Neural crest cell (in vitro differentiated cells): Measurements from ENCODE around the gene CZIB. TPM values are rescaled to one million over a fixed set of nuclear protein-coding genes. Genes with fewer than 3 reads are reported as not detected.
A peak's percentile ranks its signal among the peaks of the same experiment; 100 is the strongest.
"Not testable (repeated sequence)": the region's sequence is repeated elsewhere in the genome, so short reads cannot be mapped to it uniquely, and the experiment has no call there.

Experiments
- DNase-seq: peaks from one replicate; pipeline ENCODE4 v3.0.0; 2021; ENCODE audit warnings: low read depth, mixed read lengths, low spot score
- H3K27ac Mint-ChIP-seq: one replicate; pipeline ENCODE4 v1.8.0; 2021; ENCODE audit warnings: mild to moderate bottlenecking, mixed read lengths; ENCODE audit not compliant: unreplicated experiment
- H3K27me3 Mint-ChIP-seq: 2 replicates; pipeline ENCODE4 v1.8.0; 2021; ENCODE audit warnings: low read depth, mild to moderate bottlenecking, mixed read lengths
- H3K36me3 Mint-ChIP-seq: 2 replicates; pipeline ENCODE4 v1.8.0; 2021; ENCODE audit warnings: low read depth, mild to moderate bottlenecking, mixed read lengths
- H3K4me1 Mint-ChIP-seq: 2 replicates; pipeline ENCODE4 v1.8.0; 2021; ENCODE audit warnings: mixed read lengths
- H3K4me3 Mint-ChIP-seq: one replicate; pipeline ENCODE4 v1.8.0; 2021; ENCODE audit warnings: mild to moderate bottlenecking, mixed read lengths
- H3K9me3 Mint-ChIP-seq: 2 replicates; pipeline ENCODE4 v1.8.0; 2021; ENCODE audit warnings: mixed read lengths
- total RNA-seq: library from RNA; stranded (reverse); gene quantifications from 2 replicates; pipeline ENCODE4 v1.2.1, GENCODE V29; 2021
- TF ChIP-seq, protein P1 (sequence below): fragments of 200-600 bp; sonication (generic); conservative IDR thresholded peaks from 2 replicates; pipeline ENCODE4 v1.5.0; 2021; ENCODE audit warnings: antibody characterized with exemption, mild to moderate bottlenecking

CZIB gene
- total RNA-seq, 1 donor from 2014 or later, result 84.1 TPM

DNA sequence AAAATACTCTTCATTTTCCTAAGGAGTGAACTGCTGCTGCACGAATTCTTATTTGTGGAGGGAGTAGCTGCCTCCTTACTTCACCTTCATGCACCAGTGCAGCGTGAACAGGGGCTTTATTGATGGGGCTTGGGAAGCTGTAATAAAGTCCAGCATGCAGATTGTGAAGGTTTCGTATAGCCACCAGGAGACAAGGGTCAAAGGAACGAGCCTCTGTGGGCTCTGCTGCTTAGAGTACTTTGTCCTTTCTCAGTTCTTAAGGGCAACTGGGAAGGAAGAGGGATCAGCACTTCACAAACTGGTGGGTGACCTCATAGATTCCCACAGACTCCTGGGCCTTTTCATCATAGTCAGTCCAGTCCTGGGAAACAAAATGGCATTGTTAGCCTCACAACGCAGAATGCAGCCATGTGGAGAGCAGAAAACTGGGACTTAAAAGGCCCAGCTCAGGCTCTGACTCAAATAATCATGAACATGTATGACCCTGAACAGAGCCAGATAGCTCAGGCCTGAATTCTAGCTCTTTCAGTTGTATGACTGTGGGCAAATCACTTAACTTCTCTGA is 6.0 kb downstream of the CZIB start:
- Mint-ChIP-seq H3K4me1 (peaks cover 34% of the 10 kb centered on the region), H3K9me3 (no peaks in the 10 kb centered on the region), H3K27ac (peak overlapping the region; percentile 97), H3K36me3 (peaks cover 22% of the 10 kb centered on the region), H3K4me3 (peak overlapping the region; percentile 77), H3K27me3 (no peaks in the 10 kb centered on the region)
- TF ChIP-seq, protein P1, sequence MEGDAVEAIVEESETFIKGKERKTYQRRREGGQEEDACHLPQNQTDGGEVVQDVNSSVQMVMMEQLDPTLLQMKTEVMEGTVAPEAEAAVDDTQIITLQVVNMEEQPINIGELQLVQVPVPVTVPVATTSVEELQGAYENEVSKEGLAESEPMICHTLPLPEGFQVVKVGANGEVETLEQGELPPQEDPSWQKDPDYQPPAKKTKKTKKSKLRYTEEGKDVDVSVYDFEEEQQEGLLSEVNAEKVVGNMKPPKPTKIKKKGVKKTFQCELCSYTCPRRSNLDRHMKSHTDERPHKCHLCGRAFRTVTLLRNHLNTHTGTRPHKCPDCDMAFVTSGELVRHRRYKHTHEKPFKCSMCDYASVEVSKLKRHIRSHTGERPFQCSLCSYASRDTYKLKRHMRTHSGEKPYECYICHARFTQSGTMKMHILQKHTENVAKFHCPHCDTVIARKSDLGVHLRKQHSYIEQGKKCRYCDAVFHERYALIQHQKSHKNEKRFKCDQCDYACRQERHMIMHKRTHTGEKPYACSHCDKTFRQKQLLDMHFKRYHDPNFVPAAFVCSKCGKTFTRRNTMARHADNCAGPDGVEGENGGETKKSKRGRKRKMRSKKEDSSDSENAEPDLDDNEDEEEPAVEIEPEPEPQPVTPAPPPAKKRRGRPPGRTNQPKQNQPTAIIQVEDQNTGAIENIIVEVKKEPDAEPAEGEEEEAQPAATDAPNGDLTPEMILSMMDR, result no peak
- DNase-seq, result no peak

GRCh38 chr1:53210954-53211353 is 9.5 kb downstream of the CZIB start:
- Mint-ChIP-seq H3K4me1 (peaks cover 18% of the 10 kb centered on the region), H3K9me3 (peaks cover 10% of the 10 kb centered on the region), H3K27me3 (no peaks in the 10 kb centered on the region), H3K4me3 (no peak overlapping the region), H3K36me3 (peaks cover 49% of the 10 kb centered on the region), H3K27ac (no peak overlapping the region)
- DNase-seq, result no peak
- TF ChIP-seq, protein P1, result no peak

DNA sequence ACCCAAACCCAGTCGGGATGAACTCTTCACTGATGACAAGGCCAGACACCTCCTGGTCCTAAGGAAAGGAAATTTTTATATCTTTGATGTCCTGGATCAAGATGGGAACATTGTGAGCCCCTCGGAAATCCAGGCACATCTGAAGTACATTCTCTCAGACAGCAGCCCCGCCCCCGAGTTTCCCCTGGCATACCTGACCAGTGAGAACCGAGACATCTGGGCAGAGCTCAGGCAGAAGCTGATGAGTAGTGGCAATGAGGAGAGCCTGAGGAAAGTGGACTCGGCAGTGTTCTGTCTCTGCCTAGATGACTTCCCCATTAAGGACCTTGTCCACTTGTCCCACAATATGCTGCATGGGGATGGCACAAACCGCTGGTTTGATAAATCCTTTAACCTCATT is 10.1 kb downstream of the CZIB start:
- no peak for DNase-seq
- Mint-ChIP-seq H3K4me3 (no peak overlapping the region), H3K27ac (no peak overlapping the region), H3K4me1 (peaks cover 16% of the 10 kb centered on the region), H3K36me3 (peaks cover 50% of the 10 kb centered on the region), H3K9me3 (peaks cover 10% of the 10 kb centered on the region), H3K27me3 (no peaks in the 10 kb centered on the region)
- TF ChIP-seq, protein P1, result no peak

DNA sequence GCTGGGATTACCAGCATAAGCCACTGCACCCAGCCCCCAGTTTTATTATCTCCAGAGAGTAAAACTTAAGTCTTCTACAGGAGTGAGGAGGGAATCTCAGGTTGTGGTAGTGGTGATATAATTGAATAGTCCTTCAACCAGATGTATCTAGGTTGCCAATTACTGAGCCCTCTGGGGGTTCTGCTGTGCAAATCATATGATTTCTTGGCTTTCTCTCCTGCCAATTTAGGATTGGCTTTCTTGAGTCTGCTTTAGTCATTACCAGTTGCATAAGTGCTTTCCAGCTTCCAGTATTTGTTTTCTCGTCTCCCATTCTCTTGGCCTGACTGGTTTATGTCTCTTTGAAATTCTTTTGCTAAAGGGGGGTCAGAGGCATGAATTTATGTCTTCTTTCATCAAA is 12.7 kb downstream of the CZIB start:
- no peak for DNase-seq
- H3K27me3 Mint-ChIP-seq, result no peaks in the 10 kb centered on the region
- peaks cover 65% of the 10 kb centered on the region for H3K36me3 Mint-ChIP-seq
- H3K27ac Mint-ChIP-seq, result no peak overlapping the region
- TF ChIP-seq, protein P1, result no peak
- no peak overlapping the region for H3K4me3 Mint-ChIP-seq
- H3K9me3 Mint-ChIP-seq, result peaks cover 18% of the 10 kb centered on the region
- H3K4me1 Mint-ChIP-seq, result no peaks in the 10 kb centered on the region

- H3K27me3 Mint-ChIP-seq, result no peaks in the 10 kb centered on the region
- H3K36me3 Mint-ChIP-seq, result peaks cover 64% of the 10 kb centered on the region
- DNase-seq, result no peak
- TF ChIP-seq, protein P1, result no peak
- peaks cover 18% of the 10 kb centered on the region for H3K9me3 Mint-ChIP-seq
- no peaks in the 10 kb centered on the region for H3K4me1 Mint-ChIP-seq
- H3K4me3 Mint-ChIP-seq, result no peak overlapping the region
- no peak overlapping the region for H3K27ac Mint-ChIP-seq
Observed at GRCh38 chr1:53206735-53207379, 13.6 kb downstream of the CZIB start.

DNA sequence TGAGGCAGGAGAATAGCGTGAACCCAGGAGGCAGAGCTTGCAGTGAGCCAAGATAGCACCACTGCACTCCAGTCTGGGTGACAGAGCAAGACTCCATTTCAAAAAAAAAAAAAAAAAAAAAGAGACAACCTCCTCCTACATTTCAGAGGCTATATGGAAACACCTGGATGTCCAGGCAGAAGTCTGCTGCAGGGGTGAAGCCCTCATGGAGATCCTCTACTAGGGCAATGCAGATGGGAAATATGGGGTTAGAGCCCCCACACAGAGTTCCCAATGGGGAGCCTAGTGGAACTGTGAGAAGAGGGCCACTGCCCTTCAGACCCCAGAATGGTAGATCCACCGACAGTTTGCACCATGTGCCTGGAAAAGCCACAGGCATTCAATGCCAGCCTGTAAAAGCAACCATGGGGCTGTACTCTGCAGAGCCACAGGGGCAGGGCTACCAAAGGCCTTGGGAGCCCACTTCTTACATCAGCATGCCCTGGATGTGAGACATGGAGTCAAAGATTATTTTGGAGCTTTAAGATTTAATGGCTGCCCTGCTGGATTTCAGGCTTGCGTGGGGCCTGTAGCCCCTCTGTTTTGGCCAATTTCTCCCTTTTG is 14.2 kb downstream of the CZIB start:
- peaks cover 65% of the 10 kb centered on the region for H3K36me3 Mint-ChIP-seq
- not testable (repeated sequence) for H3K27me3 Mint-ChIP-seq, H3K27ac Mint-ChIP-seq, H3K4me1 Mint-ChIP-seq, H3K4me3 Mint-ChIP-seq, DNase-seq
- peaks cover 18% of the 10 kb centered on the region for H3K9me3 Mint-ChIP-seq

- not testable (repeated sequence) for H3K27me3 Mint-ChIP-seq, H3K4me3 Mint-ChIP-seq, H3K27ac Mint-ChIP-seq, DNase-seq, H3K4me1 Mint-ChIP-seq
- peaks cover 71% of the 10 kb centered on the region for H3K36me3 Mint-ChIP-seq
- peaks cover 18% of the 10 kb centered on the region for H3K9me3 Mint-ChIP-seq
Observed at GRCh38 chr1:53205496-53205895, 14.9 kb downstream of the CZIB start.
